AG04450 (cell line): Measurements from ENCODE around the gene NPR2. TPM values are rescaled to one million over a fixed set of nuclear protein-coding genes. Genes with fewer than 3 reads are reported as not detected.

Experiments used
- CTCF ChIA-PET: fragments of 300-600, 350-600 bp; formaldehyde crosslinking; extraction: SDS; loops from one replicate; lab custom pipeline; 2022; ENCODE audit warnings: antibody characterized with exemption, inconsistent platforms; lab: Charles Lee
- POLR2A ChIA-PET: fragments of 350-600 bp; formaldehyde crosslinking; extraction: SDS; loops from one replicate; lab custom pipeline; 2021; ENCODE audit warnings: antibody characterized with exemption, inconsistent platforms; lab: Yijun Ruan, JAX
- DNase-seq: peaks from one replicate; pipeline ENCODE4 v3.0.0-alpha.2; 2011; ENCODE audit warnings: low read depth, low spot score
- H3K27ac ChIP-seq: one replicate; pipeline ENCODE4 v1.5.1; 2012; ENCODE audit warnings: low read depth, low read length, control low read depth
- H3K27me3 ChIP-seq: one replicate; pipeline ENCODE4 v1.6.0; 2012; ENCODE audit warnings: low read length; ENCODE audit not compliant: control insufficient read depth, insufficient read depth
- H3K4me3 ChIP-seq: 2 replicates; pipeline ENCODE4 v1.5.1; 2011; ENCODE audit warnings: mild to moderate bottlenecking, low read depth, low read length, control low read depth
- H3K9me3 ChIP-seq: 2 replicates; pipeline ENCODE4 v1.5.1; 2012; ENCODE audit warnings: low read length; ENCODE audit not compliant: control insufficient read depth, insufficient read depth
- CTCF ChIP-seq: IDR thresholded peaks from 2 replicates; pipeline ENCODE4 v1.5.1; 2011; ENCODE audit warnings: low read depth, low read length, control low read depth, inconsistent platforms
- polyA plus RNA-seq: library from polyadenylated mRNA; depleted of rRNA; stranded (reverse); fragments of >200 nt; gene quantifications from 2 replicates; pipeline ENCODE4 v1.2.3, GENCODE V29; 2011

Gene NPR2
- polyA plus RNA-seq, 1 experiment: 31.9 TPM

DNA sequence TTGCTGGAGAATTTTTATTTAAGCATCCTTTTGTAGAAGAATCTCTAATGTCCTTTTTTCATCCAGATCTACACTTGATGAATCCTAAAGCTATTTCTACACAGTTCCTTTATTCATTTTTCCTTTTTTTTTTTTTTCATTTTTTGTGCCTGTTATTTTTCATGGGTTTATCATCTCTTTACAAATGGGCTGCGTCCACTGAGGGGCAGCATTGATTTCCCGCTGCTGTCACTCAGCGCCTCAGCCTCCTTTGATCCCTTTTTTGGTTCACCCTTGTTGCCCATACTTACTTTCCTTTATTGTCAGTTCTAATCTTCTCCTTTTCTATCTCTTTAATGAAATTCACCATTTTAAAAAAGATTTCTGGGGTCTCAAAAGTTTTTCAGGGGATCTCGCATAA, 31.6 kb upstream of the NPR2 start:
- ChIA-PET POLR2A (no interaction called here), CTCF (interaction anchor here (0.6 to 1.2 kb wide), 3 partner anchors 24 to 113 kb away, joined by 3 to 5 read pairs (median 3); no protein-coding TSS in a partner anchor)
- Histone ChIP-seq H3K27ac (no peak overlapping the region), H3K4me3 (no peak overlapping the region), H3K9me3 (no peaks in the 10 kb centered on the region), H3K27me3 (peaks cover 14% of the 10 kb centered on the region)
- TF ChIP-seq CTCF: no peak
- no peak for DNase-seq

- H3K27me3 ChIP-seq: peaks cover 14% of the 10 kb centered on the region
- no peak overlapping the region for H3K27ac ChIP-seq
- TF ChIP-seq CTCF: no peak
- DNase-seq: no peak
- no peak overlapping the region for H3K4me3 ChIP-seq
- CTCF ChIA-PET: interaction anchor here (0.6 to 0.8 kb wide), 3 partner anchors 30 to 678 kb away, joined by 3 to 5 read pairs (median 4); no protein-coding TSS in a partner anchor
- no peaks in the 10 kb centered on the region for H3K9me3 ChIP-seq
- POLR2A ChIA-PET: no interaction called here
These were observed 30.7 kb upstream of the NPR2 start for GRCh38 chr9:35760651-35761050.

DNA sequence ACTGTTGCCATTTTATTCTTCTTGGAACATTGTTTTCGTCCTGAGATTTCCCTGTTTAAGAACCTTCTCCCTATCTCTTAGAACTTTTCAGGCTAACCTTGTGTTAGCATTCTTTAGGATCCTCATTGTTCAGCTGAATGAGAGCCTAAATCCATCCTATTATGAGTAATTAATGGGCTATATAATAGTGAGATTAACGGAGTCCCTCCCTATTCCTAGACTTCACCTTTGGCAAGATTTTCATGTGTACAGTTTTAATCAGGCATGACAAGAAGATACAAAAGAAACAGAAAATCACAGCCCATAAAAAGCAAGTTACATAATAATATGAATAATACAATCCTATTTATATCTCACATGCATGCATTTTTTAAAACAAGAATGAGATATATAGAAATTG, 28.2 kb upstream of the NPR2 start:
- Histone ChIP-seq H3K4me3 (no peak overlapping the region), H3K27me3 (peaks cover 13% of the 10 kb centered on the region), H3K27ac (no peak overlapping the region), H3K9me3 (no peaks in the 10 kb centered on the region)
- ChIA-PET CTCF (no interaction called here), POLR2A (no interaction called here)
- TF ChIP-seq CTCF: no peak
- no peak for DNase-seq

- no peak for TF ChIP-seq CTCF
- DNase-seq: no peak
- no peaks in the 10 kb centered on the region for H3K9me3 ChIP-seq
- ChIA-PET POLR2A (no interaction called here), CTCF (no interaction called here)
- no peak overlapping the region for H3K27ac ChIP-seq
- peaks cover 15% of the 10 kb centered on the region for H3K27me3 ChIP-seq
- H3K4me3 ChIP-seq: no peak overlapping the region
These were observed 27.6 kb upstream of the NPR2 start for GRCh38 chr9:35763803-35764202.

GRCh38 chr9:35766997-35767396, 24.4 kb upstream of the NPR2 start:
- peaks cover 30% of the 10 kb centered on the region for H3K27me3 ChIP-seq
- no peak overlapping the region for H3K4me3 ChIP-seq
- H3K27ac ChIP-seq: no peak overlapping the region
- TF ChIP-seq CTCF: no peak
- CTCF ChIA-PET: no interaction called here
- POLR2A ChIA-PET: no interaction called here
- DNase-seq: no peak
- no peaks in the 10 kb centered on the region for H3K9me3 ChIP-seq
